Measurements from ENCODE around the gene HDAC10.
A peak's percentile ranks its signal among the peaks of the same experiment; 100 is the strongest.

The HDAC10 gene

DNA sequence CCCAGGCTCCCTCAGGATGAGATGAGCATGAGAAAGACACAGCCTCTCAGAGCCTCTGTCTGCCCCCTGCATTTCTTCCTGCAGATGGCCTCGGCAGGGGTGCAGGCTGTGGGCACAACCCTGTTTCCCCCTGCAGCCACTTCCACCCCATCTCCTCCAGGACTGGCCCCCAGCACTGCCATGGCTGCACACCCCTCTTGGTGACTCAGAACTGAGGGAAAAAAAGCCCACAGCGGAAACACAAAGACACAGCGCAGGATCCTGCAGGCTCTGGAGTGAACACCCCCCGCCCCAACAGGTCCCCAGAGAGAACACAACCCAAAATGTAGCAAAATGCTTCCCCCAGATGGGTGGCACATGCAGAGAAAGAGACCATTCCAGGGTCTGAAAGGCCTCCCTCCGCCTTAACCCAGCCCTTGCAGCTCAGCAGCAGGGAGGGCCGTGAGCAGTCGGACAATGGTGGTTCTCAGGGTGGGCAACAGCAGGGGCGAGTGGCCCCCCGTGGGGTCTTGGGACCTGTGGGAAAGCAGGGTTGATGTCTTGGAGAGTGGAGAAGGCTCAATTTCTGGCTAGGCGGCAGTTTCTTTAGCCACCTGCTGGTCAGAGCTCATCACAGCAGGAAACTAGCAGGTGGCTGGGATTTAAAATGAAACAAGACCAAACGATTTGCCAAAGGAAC lies 14.2 kb downstream of the HDAC10 start:
- TF ChIP-seq, protein P1, sequence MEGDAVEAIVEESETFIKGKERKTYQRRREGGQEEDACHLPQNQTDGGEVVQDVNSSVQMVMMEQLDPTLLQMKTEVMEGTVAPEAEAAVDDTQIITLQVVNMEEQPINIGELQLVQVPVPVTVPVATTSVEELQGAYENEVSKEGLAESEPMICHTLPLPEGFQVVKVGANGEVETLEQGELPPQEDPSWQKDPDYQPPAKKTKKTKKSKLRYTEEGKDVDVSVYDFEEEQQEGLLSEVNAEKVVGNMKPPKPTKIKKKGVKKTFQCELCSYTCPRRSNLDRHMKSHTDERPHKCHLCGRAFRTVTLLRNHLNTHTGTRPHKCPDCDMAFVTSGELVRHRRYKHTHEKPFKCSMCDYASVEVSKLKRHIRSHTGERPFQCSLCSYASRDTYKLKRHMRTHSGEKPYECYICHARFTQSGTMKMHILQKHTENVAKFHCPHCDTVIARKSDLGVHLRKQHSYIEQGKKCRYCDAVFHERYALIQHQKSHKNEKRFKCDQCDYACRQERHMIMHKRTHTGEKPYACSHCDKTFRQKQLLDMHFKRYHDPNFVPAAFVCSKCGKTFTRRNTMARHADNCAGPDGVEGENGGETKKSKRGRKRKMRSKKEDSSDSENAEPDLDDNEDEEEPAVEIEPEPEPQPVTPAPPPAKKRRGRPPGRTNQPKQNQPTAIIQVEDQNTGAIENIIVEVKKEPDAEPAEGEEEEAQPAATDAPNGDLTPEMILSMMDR (IDR thresholded peaks at IDR 0.05; ENCODE audit: control insufficient read depth, insufficient read depth, low read depth, low read length, missing control alignments), result peak; percentile 49
- no peak overlapping the region for H3K4me3 ChIP-seq (ENCODE audit: control insufficient read depth, low read depth, low read length)
- no peak for DNase-seq (ENCODE audit: low read depth)

DNA sequence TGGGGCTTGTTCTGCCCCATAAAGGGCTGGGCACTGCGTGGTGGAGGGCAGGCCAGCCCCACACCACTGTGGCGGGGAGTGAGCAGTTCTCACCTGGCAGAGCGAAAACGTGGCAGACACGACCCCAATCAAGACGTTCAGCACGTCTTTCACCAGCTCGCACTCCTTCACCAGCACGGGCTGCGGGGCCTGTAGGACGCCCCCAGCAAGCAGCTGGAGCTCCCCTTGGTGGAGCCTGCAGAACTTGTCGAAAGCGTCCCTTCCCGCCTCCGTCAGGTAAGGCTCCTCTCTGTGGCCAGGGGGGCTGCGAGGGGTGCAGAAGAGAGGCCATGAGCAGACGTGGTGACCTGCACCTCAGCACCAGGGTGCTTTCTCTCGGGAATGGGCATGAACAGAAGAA lies 17.8 kb downstream of the HDAC10 start:
- H3K4me3 ChIP-seq (ENCODE audit: control insufficient read depth, low read depth, low read length), result no peak overlapping the region
- DNase-seq (ENCODE audit: low read depth), result no peak
- TF ChIP-seq, protein P1 (IDR thresholded peaks at IDR 0.05; ENCODE audit: control insufficient read depth, insufficient read depth, low read depth, low read length, missing control alignments), result no peak

DNA sequence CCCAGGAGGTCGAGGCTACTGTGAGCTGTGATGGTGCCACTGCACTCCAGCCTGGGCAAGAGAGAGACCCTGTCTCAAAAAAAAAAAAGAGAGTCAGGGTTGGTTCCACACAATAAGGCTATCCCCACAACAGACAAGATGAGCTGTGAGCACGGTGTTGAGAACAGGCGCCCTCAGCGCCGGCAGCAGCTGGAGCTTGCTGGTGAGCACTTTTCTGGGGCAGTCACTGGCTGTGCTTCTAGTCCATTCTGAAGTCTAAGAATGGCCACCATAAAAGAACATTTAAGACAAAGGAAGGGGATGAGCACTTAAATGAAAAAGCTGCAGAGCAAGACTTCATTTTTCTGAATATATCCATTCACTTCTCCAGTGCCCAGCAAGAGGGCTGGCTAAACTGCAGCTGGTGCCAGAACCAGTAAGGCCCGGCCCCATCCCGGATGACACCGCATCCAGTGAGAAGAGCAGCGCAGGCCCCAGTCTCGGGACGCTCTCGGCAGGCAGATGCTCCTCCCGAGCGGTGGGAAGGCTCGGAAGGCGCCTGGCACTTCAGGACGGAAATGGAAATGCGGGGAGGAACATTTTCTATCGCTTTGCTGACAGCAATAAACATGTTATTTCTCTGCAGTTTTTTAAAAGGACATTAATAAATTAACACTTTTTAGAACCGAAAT lies 18.4 kb downstream of the HDAC10 start:
- TF ChIP-seq, protein P1 (IDR thresholded peaks at IDR 0.05; ENCODE audit: control insufficient read depth, insufficient read depth, low read depth, low read length, missing control alignments), result no peak
- no peak overlapping the region for H3K4me3 ChIP-seq (ENCODE audit: control insufficient read depth, low read depth, low read length)
- DNase-seq (ENCODE audit: low read depth), result no peak

DNA sequence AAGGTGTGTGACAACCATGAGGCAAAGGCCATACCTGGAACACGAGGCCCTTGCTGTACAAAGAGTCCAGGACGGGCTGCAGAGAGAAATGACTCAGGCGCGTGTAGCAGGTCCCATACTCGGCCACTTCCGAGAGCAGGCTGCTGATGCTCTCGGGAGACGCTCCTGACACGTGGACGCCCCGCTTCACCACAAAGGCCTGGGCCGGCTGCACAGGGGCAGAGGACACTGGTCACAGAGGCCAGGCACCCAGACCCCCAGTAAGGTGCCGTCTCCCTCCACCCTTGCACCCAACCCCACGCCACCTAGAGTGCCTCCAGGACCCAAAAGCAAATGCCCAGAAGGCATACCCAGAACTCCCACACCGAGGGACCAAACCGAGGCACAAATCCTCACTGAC lies 21.7 kb downstream of the HDAC10 start:
- TF ChIP-seq, protein P1 (IDR thresholded peaks at IDR 0.05; ENCODE audit: control insufficient read depth, insufficient read depth, low read depth, low read length, missing control alignments), result no peak
- H3K4me3 ChIP-seq (ENCODE audit: control insufficient read depth, low read depth, low read length), result no peak overlapping the region
- DNase-seq (ENCODE audit: low read depth), result no peak

DNA sequence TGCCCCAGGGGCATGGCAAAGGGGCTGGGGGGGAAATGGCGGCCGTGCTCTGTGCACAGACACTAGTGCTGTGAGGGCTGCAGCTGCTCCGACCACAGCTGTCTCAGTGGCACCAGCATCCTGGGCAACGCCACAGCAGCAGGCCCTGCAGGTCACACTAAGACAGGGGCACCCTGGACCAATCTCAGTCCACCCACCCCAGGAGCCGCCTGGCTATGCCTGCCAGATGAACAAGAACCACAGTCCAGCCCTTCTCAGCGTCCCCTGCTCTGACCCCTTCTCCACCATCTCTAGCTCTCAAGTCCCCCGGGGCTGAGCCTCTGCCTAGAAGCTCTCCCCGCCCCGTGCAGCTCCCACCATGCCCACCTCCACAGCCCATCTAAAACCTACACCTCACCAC lies 22.7 kb downstream of the HDAC10 start:
- DNase-seq (ENCODE audit: low read depth), result no peak
- no peak overlapping the region for H3K4me3 ChIP-seq (ENCODE audit: control insufficient read depth, low read depth, low read length)
- TF ChIP-seq, protein P1 (IDR thresholded peaks at IDR 0.05; ENCODE audit: control insufficient read depth, insufficient read depth, low read depth, low read length, missing control alignments), result no peak

DNA sequence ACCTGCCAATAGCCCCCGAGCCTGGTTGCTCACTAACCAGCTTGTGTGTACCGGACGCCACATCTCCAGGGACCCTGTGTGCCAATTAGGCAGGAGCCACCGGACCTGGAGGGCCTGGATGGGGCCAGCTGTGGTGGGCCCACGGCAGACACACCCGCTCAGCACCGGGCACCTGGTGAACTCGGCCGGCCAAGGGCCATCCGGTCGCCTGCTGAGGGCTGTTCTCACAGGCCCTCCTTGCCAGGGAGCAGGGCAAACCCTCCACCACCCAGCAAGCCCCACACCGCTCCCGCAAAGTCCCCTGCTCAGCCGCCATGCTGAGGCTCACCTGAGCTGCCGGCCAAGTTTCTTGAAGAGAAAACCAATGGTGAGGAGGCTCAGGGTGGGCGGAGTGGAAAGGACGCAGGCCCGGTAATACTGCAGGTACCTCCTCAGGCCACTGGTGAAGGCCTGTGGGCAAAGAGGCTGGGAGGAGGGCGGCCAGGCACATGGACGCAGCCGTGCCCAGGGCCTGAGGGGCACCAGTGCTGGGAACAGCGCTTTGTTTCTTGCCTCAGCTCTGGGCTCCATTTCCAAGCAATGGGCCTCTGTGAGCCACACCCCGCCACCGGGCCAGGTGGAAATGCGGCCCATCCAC lies 23.4 kb downstream of the HDAC10 start:
- no peak for DNase-seq (ENCODE audit: low read depth)
- TF ChIP-seq, protein P1 (IDR thresholded peaks at IDR 0.05; ENCODE audit: control insufficient read depth, insufficient read depth, low read depth, low read length, missing control alignments), result no peak
- H3K4me3 ChIP-seq (ENCODE audit: control insufficient read depth, low read depth, low read length), result no peak overlapping the region

Data from AG09309 (cell line).